ENCODE results near the gene HSD17B8. TPM values are rescaled to one million over a fixed set of nuclear protein-coding genes. Genes with fewer than 3 reads are reported as not detected.

HSD17B8 gene
- total RNA-seq, 2 donors from 2014 or later = 5.7 to 6.8 TPM

DNA sequence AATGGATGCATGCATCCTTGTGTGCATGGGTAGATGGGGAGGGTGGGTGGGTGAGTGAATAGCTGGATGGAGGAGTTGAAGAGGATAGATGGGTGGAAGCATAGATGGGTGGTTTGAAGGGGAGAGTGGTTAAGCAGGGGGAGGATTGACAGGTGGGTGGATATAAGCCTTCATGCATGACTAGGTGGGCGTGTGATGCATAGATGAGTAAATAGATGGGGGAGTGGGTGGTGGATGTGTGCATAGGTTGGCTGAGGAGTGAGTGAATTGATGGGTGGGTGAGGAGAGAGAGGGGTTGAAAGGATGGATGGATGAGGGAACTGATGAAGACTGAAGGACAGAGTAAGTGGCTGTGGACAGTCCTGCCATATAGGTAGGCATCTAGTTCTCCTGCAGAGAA is 16.6 kb upstream of the HSD17B8 start:
- Histone ChIP-seq H3K27ac (ENCODE audit: low read depth, low read length) (no peak overlapping the region), H3K4me3 (ENCODE audit: low read length) (no peak overlapping the region), H3K9ac (ENCODE audit: extremely low read depth, low read length, poor library complexity, severe bottlenecking) (no peak overlapping the region), H3K27me3 (ENCODE audit: control insufficient read depth, insufficient read depth, low read length, poor library complexity, severe bottlenecking) (peaks cover 59% of the 10 kb centered on the region), H3K36me3 (ENCODE audit: control insufficient read depth, insufficient read depth, low read length) (no peaks in the 10 kb centered on the region), H3K9me3 (ENCODE audit: control insufficient read depth, low read length) (peaks cover 4% of the 10 kb centered on the region), H3K4me1 (ENCODE audit: control insufficient read depth, insufficient read depth, low read length) (peaks cover 4% of the 10 kb centered on the region)
- Mint-ChIP-seq H3K27ac (no peak overlapping the region), H3K27me3 (ENCODE audit: insufficient read depth) (peaks cover 69% of the 10 kb centered on the region), H3K4me3 (no peak overlapping the region), H3K9me3 (no peaks in the 10 kb centered on the region), H3K36me3 (ENCODE audit: low read depth) (no peaks in the 10 kb centered on the region), H3K4me1 (peaks cover 9% of the 10 kb centered on the region)
- WGBS, 2 experiments (ENCODE audit: insufficient coverage in 1 of 2, insufficient read length in 1 of 2) = 84 to 100% methylated on average over 1 of the region's 1 CpG
- TF ChIP-seq, protein P1, sequence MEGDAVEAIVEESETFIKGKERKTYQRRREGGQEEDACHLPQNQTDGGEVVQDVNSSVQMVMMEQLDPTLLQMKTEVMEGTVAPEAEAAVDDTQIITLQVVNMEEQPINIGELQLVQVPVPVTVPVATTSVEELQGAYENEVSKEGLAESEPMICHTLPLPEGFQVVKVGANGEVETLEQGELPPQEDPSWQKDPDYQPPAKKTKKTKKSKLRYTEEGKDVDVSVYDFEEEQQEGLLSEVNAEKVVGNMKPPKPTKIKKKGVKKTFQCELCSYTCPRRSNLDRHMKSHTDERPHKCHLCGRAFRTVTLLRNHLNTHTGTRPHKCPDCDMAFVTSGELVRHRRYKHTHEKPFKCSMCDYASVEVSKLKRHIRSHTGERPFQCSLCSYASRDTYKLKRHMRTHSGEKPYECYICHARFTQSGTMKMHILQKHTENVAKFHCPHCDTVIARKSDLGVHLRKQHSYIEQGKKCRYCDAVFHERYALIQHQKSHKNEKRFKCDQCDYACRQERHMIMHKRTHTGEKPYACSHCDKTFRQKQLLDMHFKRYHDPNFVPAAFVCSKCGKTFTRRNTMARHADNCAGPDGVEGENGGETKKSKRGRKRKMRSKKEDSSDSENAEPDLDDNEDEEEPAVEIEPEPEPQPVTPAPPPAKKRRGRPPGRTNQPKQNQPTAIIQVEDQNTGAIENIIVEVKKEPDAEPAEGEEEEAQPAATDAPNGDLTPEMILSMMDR (conservative IDR thresholded peaks at IDR 0.05) = no peak
- DNase-seq = no peak

DNA sequence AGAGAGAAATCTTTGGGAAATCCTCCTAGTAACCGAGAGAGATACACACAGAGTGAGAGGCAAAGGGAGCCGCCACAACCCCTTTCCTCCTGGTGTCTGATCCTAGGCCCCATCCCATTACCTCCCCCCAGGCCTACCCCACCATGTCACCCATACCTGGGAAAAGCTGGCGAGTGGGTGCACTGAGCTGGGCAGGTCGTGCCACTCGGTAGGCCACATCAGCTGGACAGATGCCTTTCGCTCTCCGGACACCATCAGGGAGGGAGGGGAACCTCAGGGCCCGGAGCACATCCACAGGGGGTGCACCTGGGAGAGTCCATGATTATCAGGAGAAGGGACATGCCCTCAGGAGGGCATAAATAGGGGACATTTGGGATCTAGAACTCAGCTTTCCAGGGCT is 15.3 kb upstream of the HSD17B8 start:
- no peak overlapping the region for H3K4me3 ChIP-seq (ENCODE audit: low read length)
- H3K27ac ChIP-seq (ENCODE audit: low read depth, low read length) = no peak overlapping the region
- TF ChIP-seq, protein P1 (conservative IDR thresholded peaks at IDR 0.05) = no peak
- H3K9me3 Mint-ChIP-seq = no peaks in the 10 kb centered on the region
- no peak overlapping the region for H3K4me3 Mint-ChIP-seq
- H3K9me3 ChIP-seq (ENCODE audit: control insufficient read depth, low read length) = no peaks in the 10 kb centered on the region
- peaks cover 11% of the 10 kb centered on the region for H3K4me1 Mint-ChIP-seq
- no peak for DNase-seq
- H3K9ac ChIP-seq (ENCODE audit: extremely low read depth, low read length, poor library complexity, severe bottlenecking) = no peak overlapping the region
- peaks cover 4% of the 10 kb centered on the region for H3K4me1 ChIP-seq (ENCODE audit: control insufficient read depth, insufficient read depth, low read length)
- H3K27me3 Mint-ChIP-seq (ENCODE audit: insufficient read depth) = peaks cover 71% of the 10 kb centered on the region
- 79 to 92% methylated on average over 2 to 8 of the region's 8 CpGs for WGBS, 2 experiments (ENCODE audit: insufficient coverage in 1 of 2, insufficient read length in 1 of 2)
- peaks cover 4% of the 10 kb centered on the region for H3K36me3 Mint-ChIP-seq (ENCODE audit: low read depth)
- H3K27me3 ChIP-seq (ENCODE audit: control insufficient read depth, insufficient read depth, low read length, poor library complexity, severe bottlenecking) = peaks cover 62% of the 10 kb centered on the region
- no peak overlapping the region for H3K27ac Mint-ChIP-seq
- peaks cover under 1% of the 10 kb centered on the region for H3K36me3 ChIP-seq (ENCODE audit: control insufficient read depth, insufficient read depth, low read length)

DNA sequence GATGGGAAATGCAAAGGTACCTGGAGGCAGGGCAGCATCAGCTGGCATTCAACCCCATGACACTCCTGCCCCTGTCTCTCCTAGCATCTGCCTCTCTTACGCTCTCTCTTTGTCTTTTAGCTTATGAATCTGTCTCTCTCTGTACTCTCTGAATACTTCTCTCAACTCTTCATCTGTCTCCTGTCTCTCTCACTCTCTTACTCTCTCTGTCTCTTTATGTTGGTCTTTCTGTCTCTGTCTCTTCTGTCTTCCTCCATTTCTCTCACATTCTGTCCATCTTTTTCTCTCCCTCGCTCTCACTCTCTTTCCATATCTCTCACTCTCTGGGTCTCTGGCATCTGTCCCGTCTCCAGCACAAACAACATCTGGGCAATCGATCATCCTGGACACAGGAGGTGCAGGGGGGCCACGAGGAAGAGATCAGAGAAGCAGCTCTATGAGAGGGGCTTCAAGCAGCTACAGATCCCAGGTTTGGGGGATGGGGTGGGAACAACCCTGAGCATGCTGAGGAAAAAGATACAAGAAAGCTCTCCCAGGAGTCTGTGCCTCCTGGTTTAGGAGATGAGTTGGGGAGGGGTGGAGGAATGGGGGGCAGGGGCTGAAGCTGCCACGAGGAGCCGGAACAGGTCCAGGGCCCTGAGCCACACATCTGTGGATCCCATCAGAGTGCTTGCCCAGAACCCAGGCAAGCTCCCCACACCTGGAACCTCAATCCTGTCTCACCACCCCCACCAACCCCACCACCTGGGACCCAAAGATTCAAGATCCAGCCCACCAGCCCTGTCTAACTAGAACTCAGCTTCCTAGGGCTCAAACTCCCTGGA is 14.6 kb upstream of the HSD17B8 start:
- no peak overlapping the region for H3K27ac Mint-ChIP-seq
- no peak overlapping the region for H3K4me3 Mint-ChIP-seq
- Histone ChIP-seq H3K4me1 (ENCODE audit: control insufficient read depth, insufficient read depth, low read length) (peaks cover 4% of the 10 kb centered on the region), H3K27me3 (ENCODE audit: control insufficient read depth, insufficient read depth, low read length, poor library complexity, severe bottlenecking) (peaks cover 62% of the 10 kb centered on the region), H3K36me3 (ENCODE audit: control insufficient read depth, insufficient read depth, low read length) (peaks cover 7% of the 10 kb centered on the region), H3K27ac (ENCODE audit: low read depth, low read length) (no peak overlapping the region), H3K4me3 (ENCODE audit: low read length) (no peak overlapping the region), H3K9ac (ENCODE audit: extremely low read depth, low read length, poor library complexity, severe bottlenecking) (no peak overlapping the region), H3K9me3 (ENCODE audit: control insufficient read depth, low read length) (no peaks in the 10 kb centered on the region)
- peaks cover 67% of the 10 kb centered on the region for H3K27me3 Mint-ChIP-seq (ENCODE audit: insufficient read depth)
- 84 to 86% methylated on average over 5 to 7 of the region's 7 CpGs for WGBS, 2 experiments (ENCODE audit: insufficient coverage in 1 of 2, insufficient read length in 1 of 2)
- DNase-seq = no peak
- no peaks in the 10 kb centered on the region for H3K9me3 Mint-ChIP-seq
- TF ChIP-seq, protein P1 (conservative IDR thresholded peaks at IDR 0.05) = no peak
- H3K36me3 Mint-ChIP-seq (ENCODE audit: low read depth) = peaks cover 9% of the 10 kb centered on the region
- H3K4me1 Mint-ChIP-seq = peaks cover 11% of the 10 kb centered on the region
